Measurements from ENCODE around the gene GBGT1. TPM values are rescaled to one million over a fixed set of nuclear protein-coding genes. Genes with fewer than 3 reads are reported as not detected.

The GBGT1 gene
- total and polyA plus RNA-seq, 2 of the 4 experiments (the other 2 are of a cell fraction), result 1.8 to 3.2 TPM

- peak; percentile 30 for TF ChIP-seq RAD21 (IDR thresholded peaks at IDR 0.05; ENCODE audit: low read length)
- peak; percentile 80 for TF ChIP-seq USF2 (IDR thresholded peaks at IDR 0.05; ENCODE audit: low read depth, low read length)
Observed at GRCh38 chr9:133149130-133150015, 14.3 kb downstream of the GBGT1 start (continued).
